Left renal pelvis (tissue), 4 donors: ENCODE results near the gene RNF121. TPM values are rescaled to one million over a fixed set of nuclear protein-coding genes. Genes with fewer than 3 reads are reported as not detected.

Source experiments
- DNase-seq, 4 donors: peaks; one replicate each; pipeline ENCODE4 v3.0.0-alpha.2; 2013; ENCODE audit warnings: low read depth in 4 of 4, low spot score in 3 of 4
- polyA plus RNA-seq, 4 donors: library from polyadenylated mRNA; unstranded; fragments of 120-200 nt; gene quantifications; one replicate each; pipeline ENCODE4 v1.2.1, GENCODE V29; 2013; ENCODE audit not compliant: insufficient read length in 4 of 4

The RNF121 gene
- polyA plus RNA-seq, 4 donors: 33.4 to 45.1 (median 41.4) TPM

- no peak for DNase-seq
Observed at GRCh38 chr11:71979602-71980001, 50.8 kb downstream of the RNF121 start.

GRCh38 chr11:71986131-71986530 is 57.3 kb downstream of the RNF121 start:
- no peak for DNase-seq

GRCh38 chr11:71987521-71987920 is 58.7 kb downstream of the RNF121 start:
- DNase-seq: no peak

- DNase-seq: no peak
Observed at GRCh38 chr11:71988050-71988449, 59.2 kb downstream of the RNF121 start.

- DNase-seq: no peak
Observed at GRCh38 chr11:71990701-71991100, 61.9 kb downstream of the RNF121 start.

- DNase-seq: no peak
Observed at GRCh38 chr11:71991494-71991893, 62.6 kb downstream of the RNF121 start.

GRCh38 chr11:71992136-71992730 is 63.4 kb downstream of the RNF121 start:
- no peak for DNase-seq

GRCh38 chr11:71994786-71995185 is 65.9 kb downstream of the RNF121 start:
- no peak for DNase-seq

- DNase-seq: no peak
Observed at GRCh38 chr11:71995726-71996291, 67.0 kb downstream of the RNF121 start.

GRCh38 chr11:71996517-71996916 is 67.7 kb downstream of the RNF121 start:
- DNase-seq: no peak

- no peak for DNase-seq
Observed at GRCh38 chr11:71996946-71997345, 68.1 kb downstream of the RNF121 start.

GRCh38 chr11:71997594-71997993 is 68.7 kb downstream of the RNF121 start:
- DNase-seq: no peak

- DNase-seq: no peak
Observed at GRCh38 chr11:71998061-71998460, 69.2 kb downstream of the RNF121 start.

GRCh38 chr11:71998649-71999310 is 69.9 kb downstream of the RNF121 start, which contains the start of gene IL18BP:
Gene IL18BP (plus strand): TSS chr11:71998909. CDS start chr11:71999985, 1,076 bp downstream.
- DNase-seq: no peak

GRCh38 chr11:71999362-71999761 is 70.5 kb downstream of the RNF121 start:
- DNase-seq: no peak

- no peak for DNase-seq
Observed at GRCh38 chr11:71999798-72000197, 71.0 kb downstream of the RNF121 start.

GRCh38 chr11:72000202-72000867 is 71.5 kb downstream of the RNF121 start:
- no peak for DNase-seq

GRCh38 chr11:72001285-72001684 is 72.4 kb downstream of the RNF121 start:
- DNase-seq: no peak

GRCh38 chr11:72001834-72002591 is 73.2 kb downstream of the RNF121 start:
- no peak for DNase-seq

- no peak for DNase-seq
Observed at GRCh38 chr11:72002841-72003775, 74.3 kb downstream of the RNF121 start.
